Left ventricle myocardium inferior (tissue), 1 donor: ENCODE data around the gene KRT3. TPM values are rescaled to one million over a fixed set of nuclear protein-coding genes. Genes with fewer than 3 reads are reported as not detected.
A peak's percentile ranks its signal among the peaks of the same experiment; 100 is the strongest.

Experiments used
- DNase-seq: peaks from one replicate; pipeline ENCODE4 v3.0.0-alpha.2; 2020
- H3K27ac ChIP-seq: fragments of 200-600 bp; replicated peaks from 2 replicates; pipeline ENCODE4 v1.8.0; 2021
- H3K27me3 ChIP-seq: fragments of 200-600 bp; 2 replicates; pipeline ENCODE4 v1.8.0; 2021; ENCODE audit warnings: low read depth
- H3K36me3 ChIP-seq: fragments of 200-600 bp; 2 replicates; pipeline ENCODE4 v1.8.0; 2021
- H3K4me1 ChIP-seq: fragments of 200-600 bp; 2 replicates; pipeline ENCODE4 v1.8.0; 2021
- H3K4me3 ChIP-seq: fragments of 200-600 bp; 2 replicates; pipeline ENCODE4 v1.8.0; 2021; ENCODE audit warnings: mild to moderate bottlenecking, moderate library complexity
- H3K9me3 ChIP-seq: fragments of 200-600 bp; replicated peaks from 2 replicates; pipeline ENCODE4 v1.8.0; 2021
- CTCF ChIP-seq: fragments of 200-600 bp; IDR thresholded peaks from 2 replicates; pipeline ENCODE4 v1.8.0; 2021; ENCODE audit warnings: antibody characterized with exemption, mild to moderate bottlenecking, borderline replicate concordance
- intact Hi-C: fragments of 100-400 bp; cut with micrococcal nuclease; formaldehyde crosslinking; loops from one replicate; pipeline ENCODE4 v1.11.0; 2022
- total RNA-seq: library from RNA; stranded (reverse); fragmentation: NEBNext Ultra II Directional; extraction: Animal tissue kit (Norgen Biotek cat#: 25700); gene quantifications from one replicate; pipeline ENCODE4 v1.2.1, GENCODE V29; 2021
- donor health status: DM: no; HTN: yes; CAD: no; lungs with severe emphysema.

Gene KRT3
- total RNA-seq, 1 donor from 2014 or later, result not detected

GRCh38 chr12:52742822-52743457, 53.0 kb downstream of the KRT3 start:
- intact Hi-C loops, result no loop called here
- no peak overlapping the region for H3K27ac ChIP-seq
- no peaks in the 10 kb centered on the region for H3K36me3 ChIP-seq
- no peak for DNase-seq
- H3K9me3 ChIP-seq, result no peaks in the 10 kb centered on the region
- TF ChIP-seq CTCF, result no peak
- no peak overlapping the region for H3K4me3 ChIP-seq
- H3K4me1 ChIP-seq, result no peaks in the 10 kb centered on the region
- H3K27me3 ChIP-seq, result peaks cover 78% of the 10 kb centered on the region

GRCh38 chr12:52742196-52742580, 53.7 kb downstream of the KRT3 start:
- no peak for TF ChIP-seq CTCF
- no peak overlapping the region for H3K4me3 ChIP-seq
- H3K27ac ChIP-seq, result no peak overlapping the region
- intact Hi-C loops, result no loop called here
- no peaks in the 10 kb centered on the region for H3K9me3 ChIP-seq
- no peaks in the 10 kb centered on the region for H3K4me1 ChIP-seq
- H3K36me3 ChIP-seq, result no peaks in the 10 kb centered on the region
- H3K27me3 ChIP-seq, result peaks cover 72% of the 10 kb centered on the region
- DNase-seq, result no peak

- no peak for TF ChIP-seq CTCF
- Histone ChIP-seq H3K4me3 (no peak overlapping the region), H3K4me1 (no peaks in the 10 kb centered on the region), H3K36me3 (no peaks in the 10 kb centered on the region), H3K27ac (no peak overlapping the region), H3K27me3 (peaks cover 72% of the 10 kb centered on the region), H3K9me3 (no peaks in the 10 kb centered on the region)
- DNase-seq, result peak; percentile 42
- intact Hi-C loops, result no loop called here
Observed at GRCh38 chr12:52741375-52742195, 54.3 kb downstream of the KRT3 start.

- Histone ChIP-seq H3K9me3 (no peaks in the 10 kb centered on the region), H3K27ac (no peak overlapping the region), H3K4me3 (no peak overlapping the region), H3K36me3 (no peaks in the 10 kb centered on the region), H3K4me1 (no peaks in the 10 kb centered on the region), H3K27me3 (peaks cover 72% of the 10 kb centered on the region)
- intact Hi-C loops, result no loop called here
- no peak for TF ChIP-seq CTCF
- DNase-seq, result no peak
Observed at GRCh38 chr12:52740584-52740983, 55.3 kb downstream of the KRT3 start.

- H3K27me3 ChIP-seq, result peaks cover 73% of the 10 kb centered on the region
- no peak for TF ChIP-seq CTCF
- H3K9me3 ChIP-seq, result no peaks in the 10 kb centered on the region
- H3K4me1 ChIP-seq, result no peaks in the 10 kb centered on the region
- no peak overlapping the region for H3K4me3 ChIP-seq
- H3K27ac ChIP-seq, result no peak overlapping the region
- no peak for DNase-seq
- H3K36me3 ChIP-seq, result no peaks in the 10 kb centered on the region
- intact Hi-C loops, result no loop called here
Observed at GRCh38 chr12:52739963-52740362, 56.0 kb downstream of the KRT3 start.

Other genes starting within 250 kb of the KRT3 start
- gene KRT71, start 243.0 kb downstream of the KRT3 start, total RNA-seq, result not detected
- 0.14 TPM for gene KRT74, start 222.3 kb downstream of the KRT3 start, total RNA-seq
- gene KRT72, start 194.7 kb downstream of the KRT3 start, total RNA-seq, result not detected
- gene KRT73, start 177.6 kb downstream of the KRT3 start, total RNA-seq, result not detected
- not detected for gene KRT2, start 143.9 kb downstream of the KRT3 start, total RNA-seq
- gene KRT1, start 115.7 kb downstream of the KRT3 start, total RNA-seq, result not detected
- not detected for gene KRT77, start 92.6 kb downstream of the KRT3 start, total RNA-seq
- gene KRT76, start 18.8 kb downstream of the KRT3 start, total RNA-seq, result not detected
- gene KRT4, start 18.0 kb upstream of the KRT3 start, total RNA-seq, result not detected
- gene KRT79, start 38.2 kb upstream of the KRT3 start, total RNA-seq, result not detected
- not detected for gene KRT78, start 52.9 kb upstream of the KRT3 start, total RNA-seq
- 63.4 TPM for gene KRT8, start 109.0 kb upstream of the KRT3 start, total RNA-seq
- 3.7 TPM for gene KRT18, start 153.0 kb upstream of the KRT3 start, total RNA-seq
- 390 TPM for gene EIF4B, start 210.3 kb upstream of the KRT3 start, total RNA-seq